ENCODE results near the gene SCFD2.
A peak's percentile ranks its signal among the peaks of the same experiment; 100 is the strongest.

SCFD2 gene

GRCh38 chr4:52983563-52984303 is 382.1 kb downstream of the SCFD2 start:
- DNase-seq (ENCODE audit: low spot score): peak; percentile 49

- no peak for DNase-seq (ENCODE audit: low spot score)
Observed at GRCh38 chr4:52982946-52983340, 382.9 kb downstream of the SCFD2 start.

DNA sequence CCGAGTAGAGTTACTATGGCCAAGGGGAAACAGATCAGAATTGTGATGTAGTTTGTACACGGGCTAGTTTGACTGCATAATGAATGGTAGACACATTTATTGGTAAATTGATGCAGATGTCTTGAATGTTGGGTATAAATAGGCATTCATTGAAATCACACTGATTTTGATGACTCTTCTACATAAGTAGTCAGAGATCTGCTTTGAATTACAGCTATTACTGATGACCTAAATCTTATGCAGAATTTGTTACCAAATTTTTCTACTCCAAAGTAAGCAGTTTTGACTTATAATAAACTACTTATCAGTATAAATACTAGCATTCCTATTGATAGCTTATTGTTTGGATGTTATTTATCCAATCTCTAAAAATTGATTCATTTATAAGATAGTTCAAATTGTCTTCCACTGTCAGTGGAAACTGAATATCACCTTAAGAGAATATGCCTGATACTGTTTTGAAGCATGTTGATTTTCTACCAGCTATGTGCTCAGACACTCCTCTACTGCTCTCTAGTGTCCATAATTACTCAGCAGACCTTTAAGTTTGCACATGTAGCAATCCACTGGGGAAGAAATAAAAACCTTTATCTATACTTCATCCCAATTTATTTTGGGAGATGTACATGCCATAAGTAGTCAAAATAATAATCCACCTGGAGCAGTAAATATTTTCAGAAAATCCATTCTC is 383.5 kb downstream of the SCFD2 start:
- no peak for DNase-seq (ENCODE audit: low spot score)

- DNase-seq (ENCODE audit: low spot score): no peak
Observed at GRCh38 chr4:52979821-52980590, 385.9 kb downstream of the SCFD2 start.

GRCh38 chr4:52979020-52979419 is 386.8 kb downstream of the SCFD2 start:
- DNase-seq (ENCODE audit: low spot score): no peak

GRCh38 chr4:52977252-52977651 is 388.6 kb downstream of the SCFD2 start:
- no peak for DNase-seq (ENCODE audit: low spot score)

DNA sequence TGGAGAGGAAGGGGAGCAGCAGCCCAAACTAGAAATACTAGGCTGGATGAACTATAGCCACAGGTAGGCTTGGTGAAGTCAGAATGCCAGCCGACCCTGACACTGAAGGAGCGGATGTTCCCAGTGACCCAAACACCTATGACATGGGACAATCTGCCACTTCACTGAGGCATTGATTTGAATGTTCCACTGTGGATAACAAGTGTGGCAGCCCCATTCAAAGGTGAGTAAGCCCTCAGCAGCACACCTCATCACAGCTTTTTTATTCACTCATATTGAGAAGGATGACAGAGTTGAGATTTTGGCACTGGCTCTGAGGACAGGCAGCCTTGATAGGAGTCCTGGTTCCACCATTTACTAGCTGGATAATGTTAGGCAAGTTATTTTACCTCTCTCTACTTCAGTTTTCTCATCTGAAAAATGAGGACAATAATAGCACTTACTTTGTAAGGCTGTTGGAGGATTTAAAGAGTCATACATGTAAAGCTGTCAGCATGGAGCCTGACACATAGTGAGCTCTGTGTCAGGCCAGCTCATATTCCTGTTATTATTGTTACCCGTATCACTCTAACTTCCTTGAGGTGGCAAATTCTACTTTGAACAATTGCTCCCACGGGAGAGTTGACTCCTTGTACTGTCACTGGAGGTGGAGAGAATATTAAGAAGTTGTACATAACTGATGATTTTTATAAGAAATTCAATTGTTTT is 389.2 kb downstream of the SCFD2 start:
- no peak for DNase-seq (ENCODE audit: low spot score)

DNA sequence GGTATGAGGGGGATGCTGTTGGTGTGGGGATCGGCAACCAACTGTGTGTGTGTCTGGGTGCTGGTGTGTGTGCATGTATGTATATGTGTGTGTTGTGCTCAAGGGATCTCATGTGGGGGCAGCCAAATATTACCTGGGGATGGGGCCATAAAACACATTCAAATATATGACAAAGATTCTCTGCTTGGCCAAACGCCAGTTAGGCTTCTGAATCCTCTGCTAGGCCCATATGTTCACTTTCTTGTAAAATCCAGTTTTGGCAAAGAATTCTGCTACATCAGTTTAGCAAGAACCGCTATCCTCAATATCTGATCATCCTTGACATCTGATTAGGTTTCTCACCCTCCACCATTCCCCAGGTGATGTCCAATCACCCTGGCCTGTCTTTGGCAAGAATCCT is 397.2 kb downstream of the SCFD2 start:
- no peak for DNase-seq (ENCODE audit: low spot score)

DNA sequence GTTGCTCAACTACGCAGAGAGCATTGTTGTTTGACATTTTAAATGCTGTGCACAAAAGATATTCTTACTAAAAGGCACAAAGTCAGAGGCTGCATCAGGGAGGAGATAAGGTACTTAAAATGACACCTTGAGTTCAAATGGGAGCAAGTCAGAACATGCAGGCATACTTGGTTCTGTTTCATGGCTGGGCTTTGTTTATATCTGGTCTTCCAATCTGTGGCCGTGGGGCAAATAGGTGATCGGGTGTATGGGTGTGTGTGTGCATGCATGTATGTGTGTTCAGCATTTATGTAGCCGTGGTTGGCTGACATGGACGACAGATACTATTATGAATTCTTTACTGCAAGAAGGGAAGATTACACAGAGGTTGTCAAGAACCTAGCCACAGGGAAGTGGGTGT is 397.6 kb downstream of the SCFD2 start:
- DNase-seq (ENCODE audit: low spot score): no peak

DNA sequence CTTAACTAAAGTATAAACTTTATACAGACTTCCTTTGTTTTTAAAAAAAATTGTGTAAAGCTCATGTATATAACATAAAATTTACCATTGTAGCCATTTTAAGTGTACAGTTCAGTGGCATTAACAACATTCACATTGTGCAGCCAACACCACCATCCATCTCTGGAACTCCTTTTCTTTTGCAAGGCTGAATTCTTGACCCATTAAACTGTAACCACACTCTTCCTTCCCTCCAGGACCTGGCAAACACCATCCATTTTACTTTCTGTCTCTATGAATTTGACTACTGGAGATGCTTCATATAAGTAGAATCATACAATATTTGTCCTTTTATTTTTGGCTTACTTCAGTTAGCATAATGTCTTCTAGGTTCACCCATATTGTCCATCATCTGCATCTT is 399.1 kb downstream of the SCFD2 start:
- no peak for DNase-seq (ENCODE audit: low spot score)

DNA sequence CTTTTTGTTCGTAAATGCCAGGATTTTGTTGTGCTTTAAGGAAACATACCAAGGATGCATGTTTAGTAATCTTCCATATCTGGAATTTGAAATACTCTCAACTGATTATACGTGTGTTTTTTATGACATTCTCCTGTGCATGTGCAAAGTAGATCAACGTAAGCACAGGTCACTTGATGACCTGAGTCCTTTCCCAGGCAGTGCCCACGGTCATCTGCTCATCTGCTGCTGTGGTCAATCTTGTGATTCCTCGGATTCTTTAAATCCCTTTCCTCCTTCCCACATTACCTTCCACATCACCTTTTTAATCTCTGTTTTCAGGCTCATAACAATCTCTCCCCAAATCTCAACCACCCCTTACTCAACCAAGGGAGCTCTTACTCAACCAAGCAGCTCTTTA is 399.7 kb downstream of the SCFD2 start:
- no peak for DNase-seq (ENCODE audit: low spot score)

- no peak for DNase-seq (ENCODE audit: low spot score)
Observed at GRCh38 chr4:52964561-52965101, 401.2 kb downstream of the SCFD2 start.

- DNase-seq (ENCODE audit: low spot score): no peak
Observed at GRCh38 chr4:52964011-52964410, 401.9 kb downstream of the SCFD2 start.

DNA sequence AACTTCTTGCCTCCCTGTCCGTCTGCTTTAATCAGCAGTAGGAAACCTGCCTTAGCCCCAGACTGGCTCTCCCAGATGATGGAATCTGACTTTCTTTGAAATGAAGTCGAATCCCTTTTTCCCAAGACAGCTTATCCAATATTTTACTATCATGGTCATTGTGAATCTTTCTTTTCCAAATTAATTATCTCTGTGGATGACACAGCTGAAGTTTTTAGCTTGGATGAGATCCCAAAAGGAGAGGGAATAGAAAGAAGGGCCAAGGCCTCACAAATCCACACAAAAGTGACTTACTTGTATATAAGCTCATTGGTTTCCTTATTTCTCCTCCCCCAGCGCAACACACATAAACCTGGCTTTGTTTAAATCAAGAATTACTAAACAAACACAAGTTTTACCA is 403.1 kb downstream of the SCFD2 start:
- no peak for DNase-seq (ENCODE audit: low spot score)

- DNase-seq (ENCODE audit: low spot score): no peak
Observed at GRCh38 chr4:52961666-52962412, 404.0 kb downstream of the SCFD2 start.

GRCh38 chr4:52959541-52959940 is 406.3 kb downstream of the SCFD2 start:
- no peak for DNase-seq (ENCODE audit: low spot score)

DNA sequence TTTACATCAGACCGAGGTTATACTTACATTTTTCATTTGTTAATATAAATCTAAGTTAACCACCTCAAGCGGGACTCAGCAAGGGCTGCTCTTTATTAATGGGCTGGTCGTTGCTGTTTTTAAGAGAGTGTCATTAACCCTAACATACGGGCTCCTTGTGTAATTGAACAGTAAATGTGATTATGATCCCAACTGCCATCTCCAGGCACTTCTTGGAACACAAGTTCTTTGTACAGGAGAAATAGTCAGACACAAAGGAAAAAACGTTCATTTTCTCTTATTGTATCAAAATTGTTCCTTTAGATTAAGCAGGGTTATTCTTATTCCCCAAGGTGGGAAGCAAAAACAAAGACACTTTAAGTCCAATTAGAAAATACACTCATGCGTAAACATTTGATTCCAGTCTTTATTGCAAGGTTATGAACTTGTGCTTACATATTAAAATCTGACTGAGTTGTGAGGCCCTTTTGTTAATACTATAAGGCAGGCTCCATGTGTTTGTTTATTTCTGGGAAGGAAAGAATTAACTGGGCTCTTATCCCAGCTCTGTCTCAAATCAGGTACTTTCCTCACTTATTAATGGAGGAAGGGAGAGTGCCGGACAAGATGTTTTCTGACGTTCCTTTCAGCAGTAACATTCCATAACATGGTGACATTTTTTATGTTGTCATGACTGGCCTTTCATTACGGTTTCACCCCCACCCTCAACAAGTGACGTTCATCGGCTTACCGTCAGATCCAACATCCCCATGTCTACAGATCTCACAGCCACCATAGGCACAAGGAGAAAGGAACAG is 407.8 kb downstream of the SCFD2 start:
- DNase-seq (ENCODE audit: low spot score): no peak

GRCh38 chr4:52957220-52957686 is 408.6 kb downstream of the SCFD2 start:
- no peak for DNase-seq (ENCODE audit: low spot score)

DNA sequence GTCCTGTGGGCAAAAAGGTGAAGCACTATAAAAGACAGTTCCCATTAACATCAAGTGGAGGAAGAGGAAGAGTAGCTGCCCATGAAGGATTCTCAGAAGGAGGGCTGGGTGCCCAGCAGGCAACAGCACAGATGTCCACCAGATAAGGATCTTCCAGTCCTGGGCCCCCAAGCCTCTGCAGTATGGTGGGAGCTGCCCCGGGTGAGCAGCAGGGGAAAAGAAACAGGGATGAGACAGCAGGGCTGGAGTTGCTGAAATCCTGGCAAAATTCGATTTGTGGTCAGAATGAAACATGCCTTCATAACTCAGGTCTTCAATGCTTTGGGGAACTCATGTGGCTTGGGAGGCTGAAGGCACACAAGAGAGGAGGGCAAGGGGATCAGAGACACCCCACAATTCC is 409.2 kb downstream of the SCFD2 start:
- no peak for DNase-seq (ENCODE audit: low spot score)

DNA sequence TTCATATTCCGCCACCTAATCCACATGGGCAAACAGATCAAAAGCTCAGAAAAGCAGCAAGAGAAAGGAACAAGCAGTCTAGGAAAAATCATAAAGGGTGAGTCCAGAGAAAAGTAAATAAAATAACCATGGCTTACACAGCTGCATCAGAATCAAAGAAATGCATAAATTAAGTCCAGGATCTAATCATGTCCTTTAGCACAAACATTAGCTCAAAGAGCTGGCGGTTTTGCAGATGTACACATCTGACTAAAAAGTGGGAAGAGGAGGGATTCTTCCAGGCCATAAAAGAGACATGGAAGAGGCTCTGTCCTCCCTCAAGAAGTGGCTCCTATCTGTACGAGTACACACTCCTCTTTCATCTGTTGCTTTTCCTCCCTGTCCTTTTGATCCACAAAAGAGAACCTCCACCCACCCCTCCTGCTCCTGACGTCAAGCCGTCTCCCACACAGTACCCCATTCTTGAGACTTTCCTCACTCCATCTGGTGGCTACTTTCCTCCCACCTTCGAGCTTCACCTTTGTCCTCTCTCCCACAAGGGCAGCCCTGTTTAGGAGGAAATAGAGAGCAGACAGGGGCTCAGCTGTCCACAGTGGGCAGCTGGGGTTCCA is 411.2 kb downstream of the SCFD2 start:
- no peak for DNase-seq (ENCODE audit: low spot score)

Data from putamen (tissue), 1 donor.